HG03095 (cell line): ENCODE data around the gene INPP4A.

Experiments
- ATAC-seq: cut with Tn5 transposase; IDR thresholded peaks from one replicate; pipeline ENCODE4 v1.9.1; 2021; ENCODE audit warnings: moderate library complexity; ENCODE audit not compliant: unreplicated experiment

INPP4A gene

GRCh38 chr2:98459496-98460175, 15.0 kb downstream of the INPP4A start:
- no peak for ATAC-seq

GRCh38 chr2:98460573-98461497, 16.2 kb downstream of the INPP4A start:
- ATAC-seq: peak; percentile 57

GRCh38 chr2:98461498-98462049, 16.9 kb downstream of the INPP4A start:
- no peak for ATAC-seq

- ATAC-seq: no peak
These were observed 18.4 kb downstream of the INPP4A start for GRCh38 chr2:98463081-98463481.

GRCh38 chr2:98463551-98463971, 18.9 kb downstream of the INPP4A start:
- no peak for ATAC-seq

GRCh38 chr2:98463988-98464771, 19.5 kb downstream of the INPP4A start:
- no peak for ATAC-seq

GRCh38 chr2:98464772-98465310, 20.2 kb downstream of the INPP4A start:
- ATAC-seq: peak; percentile 43

- ATAC-seq: no peak
These were observed 21.0 kb downstream of the INPP4A start for GRCh38 chr2:98465456-98466226.

GRCh38 chr2:98467082-98467536, 22.5 kb downstream of the INPP4A start:
- ATAC-seq: no peak

- no peak for ATAC-seq
These were observed 23.0 kb downstream of the INPP4A start for GRCh38 chr2:98467652-98468051.

GRCh38 chr2:98468621-98469236, 24.1 kb downstream of the INPP4A start:
- peak; percentile 40 for ATAC-seq

- no peak for ATAC-seq
These were observed 25.3 kb downstream of the INPP4A start for GRCh38 chr2:98469862-98470544.

GRCh38 chr2:98470851-98471255, 26.2 kb downstream of the INPP4A start:
- ATAC-seq: no peak

GRCh38 chr2:98471402-98472131, 26.9 kb downstream of the INPP4A start:
- no peak for ATAC-seq

GRCh38 chr2:98472132-98472650, 27.5 kb downstream of the INPP4A start:
- ATAC-seq: no peak

- no peak for ATAC-seq
These were observed 28.5 kb downstream of the INPP4A start for GRCh38 chr2:98472961-98473746.
